HG03280 (cell line): ENCODE results near the gene DAPK3.
"Not testable (repeated sequence)": the region's sequence is repeated elsewhere in the genome, so short reads cannot be mapped to it uniquely, and the experiment has no call there.

Source experiments
- ATAC-seq: cut with Tn5 transposase; IDR thresholded peaks from one replicate; pipeline ENCODE4 v1.9.1; 2021; ENCODE audit warnings: mild to moderate bottlenecking, moderate library complexity; ENCODE audit not compliant: unreplicated experiment

The DAPK3 gene

DNA sequence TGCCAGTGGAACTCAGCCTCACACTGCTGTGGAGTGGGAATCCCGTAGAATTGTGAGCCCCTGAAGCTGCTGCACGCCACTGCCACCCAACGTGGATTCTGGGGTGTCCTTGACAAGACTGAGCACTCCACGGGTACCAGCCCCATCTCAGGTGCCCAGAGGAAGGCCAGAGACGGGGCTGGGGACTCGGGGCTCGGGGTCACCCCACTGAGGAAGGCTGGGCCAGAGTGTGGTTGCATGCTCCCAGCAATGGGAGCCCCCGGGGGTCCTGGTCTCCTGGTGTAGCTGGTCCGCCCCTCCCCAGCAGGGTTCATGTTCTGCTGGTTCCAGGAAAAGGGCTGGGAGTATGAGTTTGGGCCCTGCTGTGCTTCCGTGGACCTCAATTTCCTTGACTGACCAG lies 15.2 kb downstream of the DAPK3 start:
- no peak for ATAC-seq

DNA sequence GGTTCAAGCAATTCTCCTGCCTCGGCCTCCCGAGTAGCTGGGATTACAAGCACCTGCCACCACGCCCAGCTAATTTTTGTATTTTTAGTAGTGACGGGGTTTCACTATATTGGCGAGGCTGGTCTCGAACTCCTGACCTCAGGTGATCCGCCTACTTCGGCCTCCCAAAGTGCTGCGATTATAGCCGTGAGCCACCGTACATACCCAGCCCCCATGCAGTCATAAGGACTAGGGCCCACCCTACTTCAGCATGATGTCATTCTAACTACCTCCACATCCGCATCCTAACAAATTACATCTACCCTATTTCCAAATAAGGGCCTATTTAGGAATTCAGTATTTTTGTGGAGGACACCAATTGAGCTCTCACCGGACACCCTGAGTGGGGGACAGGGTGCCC lies 15.6 kb downstream of the DAPK3 start:
- ATAC-seq: not testable (repeated sequence)

DNA sequence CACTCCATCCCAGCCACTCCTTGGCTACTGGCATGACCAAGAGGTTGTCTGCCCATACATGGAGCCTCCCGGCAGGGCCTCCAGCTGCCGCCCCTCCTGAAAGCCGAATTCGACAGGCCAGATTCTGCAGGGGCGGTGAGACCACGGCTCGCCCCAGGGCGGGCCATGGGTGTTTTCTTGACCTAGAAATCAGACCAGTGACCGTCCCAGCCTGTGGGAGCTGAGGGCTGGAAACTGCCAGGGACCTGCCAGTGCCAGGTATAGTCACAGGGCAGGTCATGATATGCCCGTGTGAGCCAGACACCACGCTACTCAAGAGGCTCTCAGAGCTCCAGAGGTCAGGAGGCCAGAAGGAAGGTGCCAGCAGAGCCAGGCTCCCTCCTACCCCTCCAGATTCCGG lies 16.8 kb downstream of the DAPK3 start:
- ATAC-seq: no peak

DNA sequence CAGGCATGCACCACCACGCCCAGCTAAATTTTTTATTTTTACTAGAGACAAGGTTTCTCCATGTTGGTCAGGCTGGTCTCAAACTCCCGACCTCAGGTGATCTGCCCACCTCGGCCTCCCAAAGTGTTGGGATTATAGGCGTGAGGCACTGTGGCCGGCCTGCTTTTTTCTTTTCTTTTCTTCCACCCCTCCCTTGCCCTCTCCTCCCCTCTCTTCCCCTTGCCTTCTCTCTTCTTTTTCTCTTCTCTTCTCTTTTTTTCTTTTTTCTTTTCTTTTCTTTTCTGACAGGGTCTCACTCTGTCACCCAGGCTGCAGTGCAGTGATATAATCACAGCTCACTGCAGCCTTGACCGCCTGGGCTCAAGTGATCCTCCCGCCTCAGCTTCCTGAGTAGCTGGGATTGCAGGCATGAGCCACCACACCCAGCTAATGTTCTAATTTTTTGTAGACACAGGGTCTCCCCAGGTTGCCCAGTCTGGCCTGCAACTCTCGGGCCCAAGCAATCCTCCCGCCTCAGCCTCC lies 18.1 kb downstream of the DAPK3 start:
- not testable (repeated sequence) for ATAC-seq

DNA sequence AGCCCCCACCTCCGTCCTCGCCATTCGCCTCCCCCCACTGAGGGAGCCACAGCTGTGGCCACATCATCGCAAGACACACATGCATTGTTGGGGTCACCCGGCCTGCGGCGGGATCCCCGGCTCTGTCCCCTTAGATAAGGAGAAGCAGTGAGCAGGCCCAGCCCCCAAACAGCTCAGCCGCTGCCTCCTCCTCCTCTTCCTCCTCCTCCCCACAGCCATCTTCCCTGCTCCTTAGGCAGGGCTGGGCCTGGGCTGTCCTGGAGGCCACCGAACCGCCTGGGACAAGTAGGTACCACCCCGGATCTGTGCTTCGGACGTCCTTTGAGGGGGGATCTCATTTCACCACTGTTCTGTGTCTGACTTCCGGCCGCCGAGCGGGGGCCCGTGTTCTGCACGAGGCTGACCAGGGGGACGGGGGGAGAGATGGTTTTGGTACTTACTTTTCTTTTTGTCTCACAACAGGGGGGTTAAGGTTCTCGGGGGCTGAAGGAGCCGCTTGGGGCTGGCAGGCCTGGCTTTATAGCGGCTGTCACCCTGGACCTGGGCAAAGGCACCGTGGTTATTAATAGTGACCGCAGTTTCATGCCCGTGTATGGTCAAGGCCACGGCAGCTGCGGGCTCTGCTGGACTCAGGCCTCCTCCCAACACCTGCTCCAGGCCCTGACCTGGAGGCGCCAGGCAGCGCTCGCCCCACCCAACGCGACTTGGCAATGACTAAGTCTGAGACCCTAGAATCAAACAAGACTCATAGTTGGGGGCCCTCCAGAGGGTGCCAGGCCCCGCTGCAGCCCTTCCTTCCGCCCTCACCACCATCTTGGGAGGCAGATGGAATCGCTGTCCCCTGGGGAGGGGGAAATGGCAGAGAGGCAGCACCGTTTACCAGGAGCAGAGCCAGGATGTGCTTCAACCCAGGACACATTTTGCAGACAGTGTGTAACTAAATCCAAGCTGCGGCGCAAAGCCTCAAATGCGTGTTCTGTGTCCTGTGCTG lies 19.7 kb downstream of the DAPK3 start:
- no peak for ATAC-seq

DNA sequence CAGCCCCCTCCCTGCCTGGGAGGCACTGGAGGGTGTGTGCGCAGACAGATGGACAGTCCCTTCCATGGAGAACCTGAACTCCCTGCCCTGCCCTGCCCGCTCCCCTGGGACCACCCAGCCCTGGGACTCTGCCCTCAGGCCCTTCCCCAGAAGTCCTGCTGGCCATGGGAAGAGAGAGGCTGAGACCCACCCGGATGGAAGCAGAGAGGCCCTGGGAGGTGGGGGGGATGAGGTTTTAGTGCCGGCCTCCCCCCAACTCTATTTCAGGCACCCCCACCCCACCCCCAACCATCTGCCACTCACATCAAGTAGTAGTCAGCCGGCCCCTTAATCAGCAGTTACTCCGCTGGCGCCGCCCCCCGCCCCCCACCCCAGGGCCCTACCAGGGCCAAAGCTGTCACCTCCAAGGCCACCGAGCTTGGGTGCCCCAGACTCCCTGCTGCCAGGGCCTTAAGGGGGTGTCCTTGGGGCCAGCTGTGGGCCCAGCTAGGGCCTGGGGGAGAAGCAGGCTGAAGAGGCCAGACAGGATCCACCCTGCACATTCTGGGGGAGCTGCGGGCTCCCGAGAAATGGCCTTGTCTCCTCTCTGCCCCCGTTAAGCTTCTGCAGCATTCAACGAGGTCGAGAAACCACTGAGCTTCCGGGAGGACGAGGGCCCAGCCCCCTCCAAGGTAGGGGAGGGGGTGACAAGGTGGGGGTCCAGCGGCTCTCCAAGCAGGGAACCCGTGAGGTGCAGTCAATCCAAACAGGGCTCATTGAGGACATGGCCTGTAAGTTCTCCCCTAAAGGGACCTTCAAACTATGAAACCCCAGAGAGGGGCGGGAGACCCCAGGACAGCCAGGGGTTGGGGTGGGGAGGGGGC lies 20.7 kb downstream of the DAPK3 start:
- ATAC-seq: no peak

DNA sequence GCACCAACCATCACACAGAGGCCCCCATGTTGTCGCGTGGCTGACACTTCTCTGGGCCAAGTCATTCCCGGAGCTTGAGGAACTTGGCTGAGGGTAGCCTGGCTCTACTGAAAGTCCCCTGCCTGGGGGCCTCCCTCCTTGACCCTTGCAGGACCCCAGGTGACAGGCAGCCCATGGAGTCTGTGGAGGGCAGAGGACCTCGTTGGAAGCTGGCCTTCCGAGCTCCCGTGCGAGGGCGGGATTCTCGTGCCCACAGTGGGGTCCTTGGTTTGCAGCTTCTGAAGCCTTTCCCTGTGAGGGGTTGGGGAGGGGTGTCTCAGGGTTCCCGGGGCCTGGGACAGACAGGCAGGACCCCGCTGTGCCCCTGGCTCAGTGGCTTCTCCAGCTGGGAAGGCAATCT lies 21.6 kb downstream of the DAPK3 start:
- ATAC-seq: no peak

DNA sequence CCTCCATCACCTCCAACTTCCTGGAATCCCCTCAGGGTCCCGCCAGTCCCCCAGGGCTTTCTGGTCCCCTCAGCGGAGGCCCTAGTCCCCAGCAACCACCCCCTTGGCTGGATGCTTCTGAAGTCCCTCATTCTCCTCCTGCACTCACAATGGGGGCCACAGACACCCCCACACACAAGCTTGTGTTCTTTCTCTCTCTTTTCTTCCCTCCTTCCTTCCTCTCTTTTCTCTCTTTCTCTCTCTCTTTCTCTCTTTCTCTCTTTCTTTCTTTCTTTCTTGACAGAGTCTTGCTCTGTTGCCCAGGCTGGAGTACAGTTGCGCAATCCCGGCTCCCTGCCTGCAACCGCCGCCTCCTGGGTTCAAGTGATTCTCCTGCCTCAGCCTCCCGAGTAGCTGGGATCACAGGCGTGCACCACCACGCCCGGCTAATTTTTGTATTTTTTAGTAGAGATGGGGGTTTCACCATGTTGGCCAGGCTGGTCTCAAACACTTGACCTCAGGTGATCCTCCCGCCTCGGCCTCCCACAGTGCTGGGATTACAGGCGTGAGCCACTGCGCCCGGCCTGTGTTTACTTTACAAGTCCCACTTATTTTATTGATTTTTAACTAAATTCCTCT lies 23.5 kb downstream of the DAPK3 start:
- not testable (repeated sequence) for ATAC-seq

DNA sequence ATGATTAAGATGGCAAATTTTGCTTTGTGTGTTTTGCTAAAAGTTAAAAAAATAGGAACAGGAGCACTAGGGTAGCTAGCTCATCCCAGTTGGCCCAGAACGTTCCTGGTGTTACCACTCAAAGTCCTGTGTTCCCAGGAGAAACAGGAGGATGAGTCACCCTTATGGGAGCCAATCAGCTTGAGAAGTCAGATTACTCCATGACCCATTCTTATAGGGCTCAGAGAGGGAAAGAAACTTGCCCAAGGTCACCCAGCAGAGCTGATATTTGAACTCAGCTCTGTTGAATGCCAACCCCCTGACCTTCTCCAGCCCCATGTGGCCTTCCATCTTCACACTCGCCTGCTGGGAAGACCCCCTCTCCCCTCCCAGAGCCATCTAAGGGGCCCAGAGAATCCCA lies 25.1 kb downstream of the DAPK3 start:
- no peak for ATAC-seq

DNA sequence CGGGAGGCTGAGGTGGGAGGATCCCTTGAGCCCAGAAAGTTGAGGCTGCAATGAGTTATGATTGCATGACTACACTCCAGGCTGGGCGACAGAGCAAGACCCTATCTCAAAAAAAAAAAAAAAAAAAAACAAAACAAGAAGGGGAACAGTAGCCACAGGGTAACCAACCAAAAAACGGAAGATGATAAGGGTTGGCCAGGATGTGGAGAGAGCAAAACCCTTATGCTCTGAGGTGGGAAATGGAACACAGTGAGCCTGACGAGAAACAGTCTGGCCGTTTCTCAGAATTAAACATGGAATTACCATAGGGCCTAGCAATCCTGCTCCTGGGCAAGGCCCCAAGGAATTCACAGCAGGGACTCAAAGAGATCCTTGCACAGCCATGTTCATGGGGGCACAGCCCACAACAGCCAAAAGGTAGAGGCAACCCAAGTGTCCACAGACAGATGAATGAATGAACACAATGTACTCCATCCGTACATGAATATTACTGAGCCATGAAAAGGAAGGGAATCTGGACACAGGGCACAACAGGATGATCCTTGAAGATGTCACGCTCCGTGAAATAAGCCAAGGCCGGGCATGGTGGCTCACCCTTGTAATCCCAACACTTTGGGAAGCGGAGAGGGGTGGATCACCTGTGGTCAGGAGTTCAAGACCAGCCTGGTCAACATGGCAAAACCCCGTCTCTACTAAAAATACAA lies 26.7 kb downstream of the DAPK3 start:
- no peak for ATAC-seq

DNA sequence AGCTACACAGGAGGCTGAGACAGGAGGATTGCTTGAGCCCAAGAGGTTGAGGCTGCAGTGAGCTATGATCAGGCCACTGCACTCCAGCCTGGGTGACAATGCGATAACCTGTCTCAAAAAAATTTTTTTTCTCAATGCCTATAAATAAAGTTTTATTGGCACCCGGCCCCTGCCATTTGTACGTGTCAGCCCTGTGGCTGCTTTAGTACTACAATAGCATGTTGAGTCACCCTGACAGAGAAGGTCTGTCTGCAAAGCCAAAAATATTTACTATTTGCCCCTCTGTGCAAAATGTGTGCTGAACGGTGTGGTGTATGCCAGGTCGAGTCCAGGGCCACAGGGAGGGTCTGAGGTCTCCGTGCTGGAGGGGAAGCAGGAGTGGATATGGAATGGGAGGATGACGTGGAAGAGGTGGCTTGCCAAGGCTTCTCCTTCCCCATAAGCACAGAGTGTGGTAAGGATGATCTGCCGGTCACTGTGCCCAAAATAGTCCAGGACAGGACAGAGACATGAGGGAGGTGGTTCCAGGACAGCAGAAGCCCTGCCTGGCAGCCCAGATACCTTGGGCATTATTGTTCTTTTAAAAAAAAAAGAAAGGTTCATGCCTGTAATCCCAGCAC lies 28.0 kb downstream of the DAPK3 start:
- ATAC-seq: no peak

DNA sequence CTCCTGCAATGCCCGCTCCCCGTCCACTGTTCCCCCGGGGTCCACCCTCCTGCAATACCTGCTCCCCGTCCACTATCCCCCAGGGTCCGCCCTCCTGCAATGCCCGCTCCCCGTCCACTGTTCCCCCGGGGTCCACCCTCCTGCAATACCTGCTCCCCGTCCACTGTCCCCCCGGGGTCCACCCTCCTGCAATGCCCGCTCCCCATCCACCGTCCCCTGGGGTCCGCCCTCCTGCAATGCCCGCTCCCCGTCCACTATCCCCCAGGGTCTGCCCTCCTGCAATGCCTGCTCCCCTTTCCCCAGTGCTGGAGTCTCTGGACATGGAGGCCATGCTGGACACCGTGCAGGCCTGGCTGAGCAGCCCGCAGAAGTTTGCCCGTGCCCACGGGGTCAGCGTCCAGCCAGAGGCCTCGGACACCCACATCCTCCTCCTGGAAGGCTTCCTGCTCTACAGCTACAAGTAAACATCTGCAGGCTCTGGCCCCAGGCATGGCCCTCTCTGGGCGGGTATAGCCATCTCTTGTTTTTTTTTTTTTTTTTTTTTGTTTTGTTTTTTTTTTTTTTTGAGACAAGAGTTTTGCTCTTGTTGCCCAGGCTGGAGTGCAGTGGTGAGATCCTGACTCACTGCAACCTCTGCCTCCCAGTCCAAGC lies 32.5 kb downstream of the DAPK3 start:
- ATAC-seq: not testable (repeated sequence)

DNA sequence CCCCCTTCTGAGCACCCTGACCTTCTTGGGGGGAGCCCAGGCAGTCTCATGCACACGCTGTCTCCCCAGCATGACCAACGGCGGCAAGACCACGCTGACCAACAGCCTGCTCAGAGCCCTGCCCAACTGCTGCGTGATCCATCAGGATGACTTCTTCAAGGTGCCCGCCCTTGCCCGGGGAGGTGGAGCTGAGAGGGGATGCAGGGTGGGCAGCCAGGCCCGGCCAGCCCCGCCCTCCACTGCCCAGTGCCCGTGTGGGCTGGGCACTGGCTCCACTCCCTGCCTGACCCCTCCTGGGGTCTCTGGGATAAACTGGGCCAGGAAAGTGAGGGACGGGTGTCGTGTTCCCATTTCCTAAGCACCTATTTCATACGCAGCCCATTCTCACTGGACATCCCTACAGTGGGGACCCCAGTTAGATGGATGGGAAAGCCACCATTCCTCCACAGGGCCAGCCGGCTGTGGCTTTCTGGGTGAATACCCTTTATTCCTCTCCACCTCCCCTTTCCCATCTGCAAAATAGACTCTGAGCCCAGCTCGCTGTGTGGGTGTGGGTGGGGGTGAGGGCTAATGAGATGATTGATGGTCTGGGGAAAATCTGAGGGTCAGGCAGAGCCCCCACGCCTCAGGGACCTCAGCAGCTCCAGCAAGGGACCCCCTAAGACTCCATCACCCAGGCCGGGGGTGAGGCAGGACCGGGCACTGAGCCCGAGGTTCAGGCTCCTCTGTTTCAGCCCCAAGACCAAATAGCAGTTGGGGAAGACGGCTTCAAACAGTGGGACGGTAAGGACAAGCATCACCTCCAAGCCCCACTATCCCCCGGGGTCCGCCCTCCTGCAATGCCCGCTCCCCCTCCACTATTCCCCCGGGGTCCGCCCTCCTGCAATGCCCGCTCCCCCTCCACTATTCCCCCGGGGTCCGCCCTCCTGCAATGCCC lies 34.1 kb downstream of the DAPK3 start:
- ATAC-seq: no peak

DNA sequence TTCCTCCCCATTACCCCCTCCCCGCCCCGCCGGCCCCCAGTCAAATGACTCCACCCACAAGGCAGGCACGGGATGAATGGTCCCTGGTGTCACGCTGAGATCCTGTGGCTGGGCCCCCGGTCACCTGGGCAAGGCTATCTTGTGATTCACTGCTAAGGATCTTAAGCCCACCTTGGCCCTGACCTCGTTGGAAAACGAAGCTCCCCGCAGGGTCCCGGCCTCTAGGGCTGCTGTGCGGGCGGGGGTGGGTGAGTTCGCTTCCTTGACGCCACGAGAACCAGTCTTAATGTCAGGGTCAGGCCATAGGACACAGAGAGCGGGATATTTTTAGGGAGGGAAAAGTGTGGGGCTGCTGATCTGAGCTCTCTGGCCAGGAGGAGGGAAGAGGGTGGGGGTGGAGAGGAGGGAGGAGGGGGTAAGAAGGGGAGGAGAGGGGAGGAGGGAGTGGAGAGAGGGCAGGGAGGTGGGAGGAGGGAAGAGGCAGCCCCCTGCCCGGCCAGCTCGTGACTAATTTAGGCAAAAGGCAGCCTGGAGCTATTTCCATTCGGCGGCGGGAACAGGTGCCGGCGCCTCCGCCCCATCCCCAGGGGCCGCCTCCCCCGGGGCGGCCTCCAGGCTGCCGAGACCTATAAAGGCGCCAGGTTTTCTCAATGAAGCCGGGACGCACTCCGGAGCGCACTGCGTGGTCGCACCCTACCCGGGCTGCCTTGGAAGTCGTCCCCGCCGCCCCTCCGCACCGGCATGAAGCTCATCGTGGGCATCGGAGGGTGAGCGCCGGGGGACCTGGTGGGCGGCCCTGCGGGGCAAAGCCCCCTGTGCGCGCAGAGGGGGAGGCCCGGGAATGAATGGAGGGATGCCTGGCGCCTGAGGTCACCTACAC lies 37.7 kb downstream of the DAPK3 start, which contains the start of gene NMRK2:
Gene NMRK2 (plus strand): TSS at position 139 of the 880 bp plus-strand sequence. CDS start 603 bp downstream, at position 742.
- ATAC-seq: no peak

DNA sequence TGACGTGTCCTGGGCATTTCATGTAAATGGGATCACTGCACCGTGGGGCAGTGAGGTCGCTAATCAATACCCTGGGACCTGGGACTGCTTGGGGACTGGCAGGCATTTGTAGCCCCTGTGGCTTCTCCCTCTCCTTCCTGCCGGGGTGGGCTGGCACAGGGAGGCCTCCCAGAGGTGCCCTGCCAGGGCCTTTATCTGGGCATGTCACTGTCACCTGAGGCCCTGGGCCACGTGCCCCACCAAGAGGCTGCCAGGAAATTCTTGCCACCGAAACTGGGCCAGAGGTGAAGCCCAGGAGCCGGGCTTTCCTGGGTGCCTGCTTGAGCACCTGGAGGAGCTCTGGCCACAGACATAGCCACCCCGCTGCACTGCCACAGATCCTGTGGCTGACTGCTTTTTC lies 39.9 kb downstream of the DAPK3 start:
- ATAC-seq: no peak

DNA sequence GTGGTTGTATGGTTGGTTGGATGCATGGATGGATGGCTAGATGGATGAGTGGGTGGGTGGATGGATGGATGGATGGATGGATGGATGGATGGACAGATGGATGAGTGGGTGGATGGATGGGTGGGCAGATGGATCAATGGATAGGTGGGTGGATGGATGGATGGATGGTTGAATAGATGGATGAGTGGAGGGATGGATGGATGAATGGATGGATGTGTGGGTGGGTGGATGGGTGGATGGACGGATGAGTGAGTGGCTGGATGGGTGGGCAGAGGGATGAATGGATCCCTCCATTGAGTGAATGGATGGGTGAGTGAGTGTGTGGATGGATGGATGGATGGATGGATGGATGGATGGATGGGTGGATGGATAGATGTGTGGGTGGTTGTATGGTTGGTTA lies 47.0 kb downstream of the DAPK3 start:
- ATAC-seq: no peak

DNA sequence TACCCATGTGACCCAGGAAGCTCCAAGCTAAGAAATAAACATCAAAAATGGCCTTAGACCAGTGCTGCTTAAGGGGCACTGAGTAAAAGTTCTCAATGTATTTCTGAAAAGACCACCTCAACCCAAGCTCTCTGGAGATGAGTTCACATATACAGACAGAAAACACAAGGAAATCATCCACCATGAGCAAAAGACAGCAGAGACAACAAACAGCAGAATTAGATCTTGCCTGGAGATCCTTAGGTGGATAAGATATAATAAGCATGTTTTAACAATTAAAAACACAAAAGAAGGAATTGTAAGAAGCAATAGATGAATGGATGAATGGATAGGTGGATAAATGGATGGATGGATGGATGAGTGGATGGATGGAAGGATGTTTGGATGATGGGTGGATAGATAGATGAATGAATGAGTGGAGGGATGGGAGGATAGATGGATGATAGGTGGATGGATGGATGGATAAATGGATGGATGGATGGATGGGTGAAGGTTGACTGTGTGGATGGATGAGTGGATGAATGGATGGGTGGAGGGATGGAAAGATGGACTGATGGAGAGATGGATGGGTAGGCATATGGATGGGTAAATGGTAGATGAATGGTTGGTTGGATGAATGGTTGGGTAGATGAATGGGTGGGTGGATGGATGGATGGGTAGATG lies 47.7 kb downstream of the DAPK3 start:
- no peak for ATAC-seq
